HG03139 (cell line): ENCODE measurements around the gene MSH5.
"Not testable (repeated sequence)": the region's sequence is repeated elsewhere in the genome, so short reads cannot be mapped to it uniquely, and the experiment has no call there.

ENCODE experiments used
- ATAC-seq: cut with Tn5 transposase; IDR thresholded peaks from one replicate; pipeline ENCODE4 v1.9.1; 2021; ENCODE audit not compliant: unreplicated experiment

The MSH5 gene

DNA sequence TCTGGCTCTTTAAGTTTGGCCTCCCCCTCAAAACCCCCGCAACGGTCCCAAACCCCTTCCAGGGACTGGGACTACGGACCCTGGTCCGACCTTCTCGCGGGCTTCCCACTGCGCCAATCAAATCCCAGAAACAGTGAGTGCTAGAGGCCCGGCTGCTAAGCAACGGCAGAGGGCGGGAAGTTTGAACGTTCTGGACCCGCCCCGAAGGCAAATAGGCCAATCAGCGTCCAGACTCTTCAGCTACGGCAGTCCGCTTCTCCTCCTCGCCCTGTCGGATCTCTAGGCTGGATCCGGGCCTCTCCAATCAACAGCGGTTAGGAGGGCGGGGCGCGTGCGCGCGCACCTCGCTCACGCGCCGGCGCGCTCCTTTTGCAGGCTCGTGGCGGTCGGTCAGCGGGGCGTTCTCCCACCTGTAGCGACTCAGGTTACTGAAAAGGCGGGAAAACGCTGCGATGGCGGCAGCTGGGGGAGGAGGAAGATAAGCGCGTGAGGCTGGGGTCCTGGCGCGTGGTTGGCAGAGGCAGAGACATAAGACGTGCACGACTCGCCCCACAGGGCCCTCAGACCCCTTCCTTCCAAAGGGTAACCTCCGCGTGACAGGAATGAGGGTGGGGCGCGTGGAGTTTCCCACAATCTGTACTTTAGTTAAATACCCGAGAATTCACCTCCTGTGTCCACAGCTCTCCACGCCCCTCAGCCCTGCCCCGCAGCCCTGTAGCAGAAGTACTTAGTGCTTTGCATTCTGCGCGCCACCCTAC, at the start of gene MSH5:
Gene MSH5 (plus strand): TSS at position 367 of the 758 bp plus-strand sequence. CDS start 462 bp downstream, outside the sequence.
- ATAC-seq: peak; percentile 58

DNA sequence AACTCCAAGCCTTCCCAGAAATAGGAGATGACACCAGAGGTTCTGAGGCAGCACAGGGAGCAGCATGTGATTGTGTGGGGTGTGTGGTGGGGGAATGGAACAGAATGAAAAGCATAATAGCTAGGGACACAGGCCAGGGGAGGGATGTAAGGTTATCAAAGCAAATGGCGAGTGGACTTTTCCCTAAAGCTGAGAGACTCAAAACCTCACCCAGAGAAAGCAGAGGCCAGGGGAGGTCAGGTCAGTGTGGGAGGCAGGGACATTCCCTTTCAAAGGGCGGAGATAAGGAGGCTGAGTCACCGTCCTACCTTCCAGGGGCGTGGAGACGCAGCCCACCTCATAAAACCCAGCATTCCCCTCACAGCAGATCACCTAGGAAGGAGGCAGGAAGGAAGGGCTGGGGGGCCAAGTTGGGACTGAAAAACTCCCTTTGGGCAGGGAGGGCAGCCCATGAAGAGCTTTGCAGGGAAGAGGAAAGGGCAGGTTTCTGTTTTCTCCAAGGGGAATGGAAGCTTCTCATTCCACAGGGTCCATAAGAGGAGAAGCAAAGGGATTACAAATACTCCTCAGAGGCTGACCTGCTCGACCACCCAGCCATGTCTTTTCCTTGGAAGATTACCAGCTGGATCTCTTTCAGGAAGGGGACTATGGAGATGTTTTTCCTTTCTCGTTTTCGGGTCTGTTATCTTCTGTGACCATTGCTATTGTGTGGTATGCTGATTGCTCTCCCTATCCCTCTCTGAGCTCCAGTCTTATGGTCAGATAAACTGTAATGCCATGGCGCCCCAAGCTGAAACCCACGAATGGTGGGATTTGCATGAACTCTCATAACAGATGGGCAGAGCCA, 49.4 kb upstream of the MSH5 start:
- no peak for ATAC-seq

DNA sequence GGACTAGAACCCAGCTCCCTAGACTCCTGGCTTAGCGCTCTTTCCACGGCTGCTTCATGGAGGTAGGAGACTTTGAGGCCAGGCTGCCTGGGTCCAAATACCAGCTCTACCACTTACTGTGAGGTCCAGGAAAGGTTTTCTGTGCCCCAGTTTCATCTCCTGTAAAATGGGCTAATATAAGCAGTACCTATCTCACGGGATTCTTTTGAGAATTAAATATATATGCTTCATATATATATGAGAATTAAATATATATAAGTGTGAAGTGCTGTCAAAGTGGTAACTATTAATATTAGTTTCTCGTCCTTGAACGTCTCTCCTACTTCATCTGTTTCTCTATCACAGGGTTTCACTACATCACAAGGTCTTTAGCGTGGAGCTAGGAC, 48.7 kb upstream of the MSH5 start:
- ATAC-seq: no peak

DNA sequence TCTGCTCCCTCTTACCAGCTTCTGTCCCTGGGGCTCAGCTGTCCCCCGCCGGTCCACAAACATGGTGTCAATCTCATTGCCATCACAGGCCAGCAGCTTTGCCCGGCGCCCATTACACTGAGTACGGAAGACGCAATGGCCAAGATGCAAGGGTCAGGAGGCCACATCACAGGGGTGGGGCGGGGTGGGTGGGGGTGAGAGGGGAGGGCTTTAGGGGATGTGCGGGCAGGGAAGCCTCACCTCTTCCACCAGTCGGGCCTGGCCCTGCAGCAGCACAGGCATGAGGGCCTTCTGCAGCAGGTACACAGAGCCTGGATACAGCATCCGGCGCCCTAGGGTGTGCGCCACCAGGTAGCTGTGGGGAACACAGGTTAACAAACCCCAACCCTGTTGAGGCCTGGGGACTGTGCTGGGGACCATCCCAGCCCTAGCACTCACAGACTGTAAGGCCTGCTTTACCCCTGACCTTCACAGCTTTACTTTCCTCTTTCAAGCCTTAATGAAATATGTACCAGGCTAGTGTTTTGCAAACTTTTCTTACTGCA, 48.2 kb upstream of the MSH5 start:
- no peak for ATAC-seq

DNA sequence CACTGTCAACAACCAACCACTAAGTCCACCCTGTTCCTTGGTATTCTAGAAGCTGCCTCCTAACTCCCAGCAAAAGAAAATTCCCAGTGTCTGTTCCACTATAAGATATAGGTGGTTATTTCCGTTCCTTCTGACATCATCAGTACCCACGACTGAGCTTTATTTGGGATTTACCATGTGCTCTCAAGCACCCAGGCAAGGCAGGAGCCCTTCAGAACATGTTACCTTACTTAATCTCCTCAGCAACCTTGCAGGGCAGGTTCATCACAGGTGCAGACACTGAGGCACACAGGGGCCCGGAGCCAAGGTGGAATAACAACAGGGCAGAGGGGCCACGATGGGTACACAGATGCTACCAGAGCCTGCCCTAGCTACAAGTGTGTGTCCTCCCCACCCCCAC, 47.5 kb upstream of the MSH5 start:
- ATAC-seq: no peak

DNA sequence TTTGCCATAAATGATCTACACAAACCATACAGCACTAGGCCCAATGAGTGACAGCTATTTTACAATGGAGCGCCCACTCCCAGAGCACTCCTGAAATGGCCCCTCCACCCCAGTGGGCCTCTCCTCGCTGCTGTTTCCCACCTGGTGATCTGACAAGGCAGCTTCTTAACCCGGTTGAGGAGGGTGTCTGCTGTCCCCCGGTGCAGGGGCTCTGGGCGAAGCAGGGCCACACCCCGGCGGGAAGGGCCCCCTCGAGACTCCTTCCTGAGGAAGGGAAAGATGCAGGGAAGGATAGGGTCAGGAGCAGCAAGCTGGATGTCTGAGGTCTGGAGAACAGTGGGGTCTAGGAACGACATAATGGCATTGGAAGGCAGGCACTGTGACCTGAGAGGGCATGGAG, 46.9 kb upstream of the MSH5 start:
- no peak for ATAC-seq

DNA sequence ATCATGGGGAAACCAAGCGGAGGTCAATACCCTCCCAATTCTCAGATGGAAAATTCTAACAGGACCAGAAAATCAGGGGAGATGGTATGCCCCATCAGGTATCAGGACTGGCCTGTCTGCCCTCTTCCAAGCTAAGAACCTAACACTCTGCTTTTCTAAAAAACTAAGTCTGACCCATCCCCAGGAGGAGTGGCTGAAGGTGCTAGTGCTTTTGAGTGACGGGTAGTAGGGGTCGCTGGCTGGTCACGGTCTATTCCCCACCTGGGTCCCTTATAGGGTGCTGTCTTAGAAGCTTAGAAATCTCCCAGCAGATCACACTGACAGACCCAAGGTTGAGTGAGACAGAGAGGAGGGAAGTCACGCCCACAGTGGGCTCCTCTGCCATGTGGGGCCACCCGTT, 46.3 kb upstream of the MSH5 start:
- no peak for ATAC-seq

DNA sequence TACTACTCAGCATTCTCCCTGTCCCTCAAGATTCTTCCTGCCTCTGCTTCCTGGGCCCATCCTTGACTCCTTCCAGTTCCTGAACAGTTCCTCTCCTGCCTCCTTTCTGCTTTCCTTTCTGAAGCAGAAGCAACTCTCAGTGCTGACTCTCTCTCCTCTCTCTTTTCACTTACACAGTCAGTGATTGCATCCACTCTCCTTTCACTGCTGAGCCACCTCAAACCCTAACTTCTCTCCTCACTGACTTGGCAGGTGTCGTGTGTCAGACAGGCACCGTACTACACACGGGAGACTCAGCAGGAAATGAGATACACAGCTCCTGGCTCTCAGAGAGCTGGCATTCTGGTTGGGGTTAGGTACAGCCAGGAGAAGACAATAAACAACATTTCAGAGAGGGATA, 42.2 kb upstream of the MSH5 start:
- no peak for ATAC-seq

DNA sequence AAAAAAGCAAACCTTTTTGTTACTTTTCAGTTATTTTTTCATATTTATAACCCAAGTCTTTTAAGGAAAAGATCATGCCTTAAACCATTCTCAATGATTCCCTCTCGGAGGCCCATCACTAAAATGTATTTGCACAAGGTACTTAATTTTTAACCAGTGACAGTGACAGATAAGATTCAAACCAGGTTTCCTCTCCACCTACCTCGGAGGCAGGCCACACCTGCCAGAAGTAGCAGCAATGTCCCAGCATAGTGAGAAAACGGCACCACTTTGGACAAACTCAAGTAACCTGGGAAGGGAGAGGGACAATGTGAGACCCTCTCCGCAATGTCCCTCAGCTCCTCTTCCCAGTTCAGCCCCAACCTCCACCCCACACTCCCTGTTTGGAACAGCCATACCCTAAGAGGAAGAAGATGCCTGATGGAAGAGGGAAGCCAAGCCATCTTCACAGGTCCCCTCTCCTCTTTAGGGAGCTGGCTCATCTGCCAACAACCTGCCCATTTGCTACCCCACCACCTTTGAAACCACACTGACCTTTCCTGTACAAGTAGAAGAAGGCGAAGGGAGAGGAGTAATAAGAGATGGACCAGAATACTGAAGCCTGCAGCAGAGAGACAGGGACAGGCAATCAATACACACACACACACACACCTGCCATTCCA, 38.9 kb upstream of the MSH5 start:
- ATAC-seq: no peak

DNA sequence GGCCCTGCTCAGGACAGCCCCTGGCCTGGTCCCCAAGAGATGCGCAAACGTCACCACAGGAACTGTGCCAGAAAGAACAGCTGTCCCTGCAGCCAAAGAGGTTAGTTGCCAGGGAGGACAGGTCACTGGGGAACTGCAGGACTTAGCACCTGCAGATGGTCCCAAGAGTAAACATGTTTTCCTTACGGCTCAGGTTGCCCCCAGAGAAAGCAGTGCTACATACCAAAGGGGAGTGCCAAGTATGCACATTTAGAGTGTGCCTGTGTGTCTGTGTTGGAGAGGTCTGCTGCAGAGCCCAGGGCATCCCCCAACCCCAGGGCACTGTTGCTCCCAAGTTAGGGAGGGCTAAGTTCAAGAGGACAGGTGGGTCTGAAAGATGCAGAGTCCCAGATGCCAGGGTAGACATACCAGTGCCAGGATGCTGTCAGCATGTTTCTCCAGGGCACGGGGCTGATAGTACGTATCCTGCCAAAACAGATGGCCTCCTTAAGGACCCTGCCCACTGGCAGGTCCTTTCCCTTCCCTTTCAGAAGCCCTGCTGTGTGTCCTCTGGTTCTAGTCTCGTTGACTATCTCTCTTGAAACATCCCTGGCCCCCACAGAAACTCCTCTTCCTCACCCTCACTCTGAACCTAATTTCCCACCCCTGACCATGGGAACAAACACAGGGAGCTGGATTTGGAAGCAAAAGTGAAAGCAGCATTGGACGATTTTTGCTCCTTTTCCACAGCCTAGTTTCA, 38.0 kb upstream of the MSH5 start:
- ATAC-seq: no peak

DNA sequence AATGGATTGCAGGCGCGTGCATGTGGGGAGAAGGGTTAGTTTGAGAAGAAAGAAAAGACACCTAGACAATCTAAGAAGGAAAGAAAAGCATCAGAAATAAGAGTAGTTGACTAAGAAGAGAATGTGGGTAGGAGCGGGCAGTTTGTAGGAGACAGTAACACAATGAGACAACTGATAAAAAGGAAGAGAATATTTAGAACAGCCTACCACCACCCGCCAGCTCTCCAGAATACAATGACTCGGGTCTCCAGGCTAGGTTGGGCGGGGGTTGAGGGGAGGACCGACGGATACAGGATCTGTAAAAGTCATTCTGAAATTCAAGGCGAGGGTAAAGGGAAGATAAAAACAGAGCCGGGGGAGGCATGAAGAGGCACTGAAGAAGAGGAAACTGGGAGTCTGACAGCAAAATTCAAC, 37.4 kb upstream of the MSH5 start:
- ATAC-seq: no peak

DNA sequence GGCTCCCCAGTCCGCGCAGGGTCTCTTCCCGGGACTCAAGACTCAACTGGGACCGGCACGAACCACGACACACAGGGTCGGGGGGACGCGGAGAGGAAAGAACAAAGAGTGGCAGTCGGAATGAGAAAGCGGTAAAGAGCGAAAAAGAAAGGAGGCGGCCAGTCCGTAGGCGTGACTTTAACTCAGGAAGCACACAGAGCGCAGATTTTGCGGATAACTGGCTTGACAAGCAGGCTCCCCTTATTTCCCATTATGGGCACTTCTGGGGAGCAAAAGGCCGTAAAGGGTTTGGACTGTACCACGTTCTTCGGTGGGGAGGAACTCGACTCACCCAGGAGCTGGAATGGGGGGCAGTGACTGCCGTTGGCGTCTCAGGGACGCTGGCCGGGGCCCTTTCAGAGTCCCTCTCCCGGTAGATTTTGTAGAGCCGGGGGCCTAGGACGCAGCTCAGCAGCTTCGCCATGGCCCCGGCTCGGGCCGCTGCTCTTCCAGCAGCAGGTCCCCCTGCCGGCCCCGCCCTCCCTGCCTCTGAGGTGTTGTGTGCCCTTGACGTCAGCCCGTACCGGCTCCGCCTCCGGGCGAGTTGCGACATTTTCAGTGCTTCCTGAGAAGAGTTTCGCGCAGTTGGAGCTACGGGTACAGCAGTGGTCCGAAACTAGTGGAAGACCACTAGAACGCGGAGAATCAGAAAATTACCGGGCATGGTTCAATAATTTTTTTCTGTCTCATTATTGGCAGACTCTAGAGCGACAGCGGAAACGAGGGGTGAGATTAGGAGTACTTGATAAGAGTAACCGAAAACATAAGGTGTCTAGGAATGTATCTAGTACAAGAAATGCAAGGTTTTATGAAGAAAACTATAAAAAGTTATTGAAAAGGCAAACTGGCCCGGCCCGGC, 36.7 kb upstream of the MSH5 start, which contains the start of gene ABHD16A:
Gene ABHD16A (minus strand): TSS at position 506 of the 898 bp plus-strand sequence. CDS start 43 bp downstream, at position 463.
- peak; percentile 90 for ATAC-seq

DNA sequence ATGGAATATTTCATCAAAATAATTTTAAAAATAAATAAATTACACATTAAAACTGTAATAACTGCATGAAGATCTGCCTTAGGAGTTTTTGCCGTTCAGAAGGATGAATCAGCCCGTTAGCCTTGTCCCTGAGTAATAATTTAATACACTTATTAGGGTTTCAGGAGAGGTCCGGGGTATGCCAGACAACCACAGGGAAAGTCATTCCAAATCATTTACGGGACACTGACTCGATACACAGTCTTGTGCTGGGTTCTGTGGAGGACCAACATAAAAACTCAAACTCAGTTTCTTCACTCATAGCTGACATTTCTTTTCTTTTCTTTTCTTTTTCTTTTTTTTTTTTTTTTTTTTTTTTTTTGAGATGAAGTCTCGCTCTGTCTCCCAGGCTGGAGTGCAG, 33.9 kb upstream of the MSH5 start:
- no peak for ATAC-seq

DNA sequence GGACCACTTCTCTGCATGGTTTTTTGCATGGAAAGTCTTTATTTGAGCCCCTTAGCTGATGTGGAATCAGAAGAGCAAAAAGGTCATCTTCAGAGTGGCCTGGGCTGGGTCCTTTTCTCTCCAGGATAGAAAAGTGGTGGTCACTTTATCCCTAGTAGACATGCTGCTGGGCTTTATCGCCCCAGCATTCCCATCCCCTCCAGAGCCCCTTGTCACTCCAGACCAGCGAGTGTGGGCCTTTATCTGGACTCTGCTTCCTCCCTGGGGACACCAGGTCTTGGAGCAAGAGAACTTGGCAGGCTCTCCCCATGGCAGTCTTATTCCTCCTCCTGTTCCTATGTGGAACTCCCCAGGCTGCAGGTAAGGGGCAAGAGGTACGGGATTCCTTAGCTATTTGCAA, 33.2 kb upstream of the MSH5 start, which contains the start of gene LY6G6F:
Gene LY6G6F (plus strand): TSS at position 268 of the 400 bp plus-strand sequence. CDS start 41 bp downstream, at position 309.
- no peak for ATAC-seq

DNA sequence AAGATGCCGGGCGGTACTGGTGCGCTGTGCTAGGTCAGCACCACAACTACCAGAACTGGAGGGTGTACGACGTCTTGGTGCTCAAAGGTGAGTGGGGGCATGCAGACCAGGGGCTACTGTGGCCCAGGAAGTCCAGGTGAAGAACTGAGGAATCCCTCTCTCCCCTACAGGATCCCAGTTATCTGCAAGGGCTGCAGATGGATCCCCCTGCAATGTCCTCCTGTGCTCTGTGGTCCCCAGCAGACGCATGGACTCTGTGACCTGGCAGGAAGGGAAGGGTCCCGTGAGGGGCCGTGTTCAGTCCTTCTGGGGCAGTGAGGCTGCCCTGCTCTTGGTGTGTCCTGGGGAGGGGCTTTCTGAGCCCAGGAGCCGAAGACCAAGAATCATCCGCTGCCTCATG, 32.1 kb upstream of the MSH5 start:
- ATAC-seq: no peak

DNA sequence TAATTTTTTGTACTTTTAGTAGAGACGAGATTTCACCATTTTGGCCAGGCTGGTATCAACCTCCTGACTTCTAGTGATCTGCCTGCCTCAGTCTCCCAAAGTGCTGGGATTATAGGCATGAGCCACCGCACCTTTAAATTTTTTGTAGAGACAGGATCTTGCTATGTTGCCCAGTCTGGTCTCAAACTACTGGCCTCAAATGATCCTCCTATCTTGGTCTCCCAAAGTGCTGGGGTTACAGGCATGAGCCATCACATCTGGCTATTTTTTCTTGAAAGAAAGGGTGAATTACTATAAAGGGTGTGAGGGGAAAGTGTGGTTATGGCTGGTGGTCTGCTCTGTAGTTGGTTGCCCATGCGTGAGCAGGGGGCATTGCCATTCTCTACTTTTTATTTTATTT, 31.6 kb upstream of the MSH5 start:
- ATAC-seq: no peak

DNA sequence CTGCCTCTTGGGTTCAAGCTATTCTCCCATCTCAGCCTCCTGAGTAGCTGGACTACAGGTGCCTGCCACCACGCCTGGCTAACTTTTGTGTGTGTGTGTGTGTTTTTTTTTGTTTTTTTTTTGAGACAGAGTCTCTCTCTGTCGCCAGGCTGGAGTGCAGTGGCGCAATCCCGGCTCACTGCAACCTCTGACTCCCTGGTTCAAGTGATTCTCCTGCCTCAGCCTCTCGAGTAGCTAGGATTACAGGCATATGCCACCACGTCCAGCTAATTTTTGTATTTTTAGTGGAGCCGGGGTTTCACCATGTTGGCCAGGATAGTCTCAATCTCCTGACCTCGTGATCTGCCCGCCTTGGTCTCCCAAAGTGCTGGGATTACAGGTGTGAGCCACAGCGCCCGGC, 30.6 kb upstream of the MSH5 start:
- not testable (repeated sequence) for ATAC-seq

DNA sequence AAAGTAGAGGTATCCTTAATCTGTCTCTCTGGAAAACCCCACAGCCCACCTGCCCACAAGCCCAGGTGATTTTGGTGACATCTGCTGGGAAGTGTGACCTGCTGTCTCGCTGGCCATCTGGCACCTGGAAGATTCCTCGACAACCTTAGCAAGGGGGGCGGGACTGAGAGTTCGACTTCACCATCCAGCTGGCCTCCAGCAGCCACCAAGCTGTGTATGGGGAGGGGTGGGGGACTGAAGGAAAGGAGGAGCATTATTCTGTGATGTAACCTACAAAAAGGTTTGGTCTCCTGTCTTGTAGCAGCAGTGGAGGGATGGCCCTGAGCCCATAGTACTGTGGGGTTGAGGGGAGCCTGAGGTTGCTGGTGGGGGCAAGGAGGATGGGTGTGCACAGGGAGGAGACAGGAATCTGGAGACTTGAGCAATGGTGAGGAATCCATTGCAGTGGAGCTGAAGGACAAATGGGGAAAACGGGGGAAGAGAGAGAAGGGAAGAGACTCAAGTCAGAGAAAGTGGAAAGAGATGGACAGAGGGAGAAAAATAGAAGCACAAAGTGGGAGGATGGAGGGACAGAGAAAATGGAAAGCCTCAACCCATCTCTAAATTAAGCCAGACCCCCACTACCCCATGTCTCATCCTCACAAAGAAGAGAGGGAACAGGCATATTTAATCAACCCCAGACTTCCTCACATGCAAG, 29.1 kb upstream of the MSH5 start:
- no peak for ATAC-seq

DNA sequence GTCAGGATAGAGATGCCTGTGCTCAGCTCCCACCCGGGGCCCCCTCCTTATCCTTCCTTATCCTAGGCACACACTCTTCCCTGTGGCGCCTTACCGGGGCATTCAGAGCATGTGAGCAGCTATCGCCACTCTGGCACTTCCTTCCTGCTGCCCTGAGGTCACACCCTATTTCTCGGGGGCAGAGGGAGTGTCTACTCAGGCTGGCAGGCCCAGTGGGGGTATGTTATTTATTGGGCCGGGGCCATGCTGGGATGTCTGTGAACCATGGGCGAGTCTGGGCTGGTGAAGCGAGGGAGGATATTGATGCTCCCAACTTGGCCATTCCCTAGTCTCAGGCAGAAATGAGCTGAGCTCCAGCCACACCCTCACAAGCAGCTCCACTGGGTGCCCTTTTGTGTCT, 28.6 kb upstream of the MSH5 start:
- ATAC-seq: no peak
